ENCODE measurements around the gene C1QL1. TPM values are rescaled to one million over a fixed set of nuclear protein-coding genes. Genes with fewer than 3 reads are reported as not detected.

C1QL1 gene
- total and polyA plus RNA-seq, 2 of the 13 experiments (the other 11 are each of a cell fraction or from before 2014, with no cell fraction given) = 0.11 TPM

DNA sequence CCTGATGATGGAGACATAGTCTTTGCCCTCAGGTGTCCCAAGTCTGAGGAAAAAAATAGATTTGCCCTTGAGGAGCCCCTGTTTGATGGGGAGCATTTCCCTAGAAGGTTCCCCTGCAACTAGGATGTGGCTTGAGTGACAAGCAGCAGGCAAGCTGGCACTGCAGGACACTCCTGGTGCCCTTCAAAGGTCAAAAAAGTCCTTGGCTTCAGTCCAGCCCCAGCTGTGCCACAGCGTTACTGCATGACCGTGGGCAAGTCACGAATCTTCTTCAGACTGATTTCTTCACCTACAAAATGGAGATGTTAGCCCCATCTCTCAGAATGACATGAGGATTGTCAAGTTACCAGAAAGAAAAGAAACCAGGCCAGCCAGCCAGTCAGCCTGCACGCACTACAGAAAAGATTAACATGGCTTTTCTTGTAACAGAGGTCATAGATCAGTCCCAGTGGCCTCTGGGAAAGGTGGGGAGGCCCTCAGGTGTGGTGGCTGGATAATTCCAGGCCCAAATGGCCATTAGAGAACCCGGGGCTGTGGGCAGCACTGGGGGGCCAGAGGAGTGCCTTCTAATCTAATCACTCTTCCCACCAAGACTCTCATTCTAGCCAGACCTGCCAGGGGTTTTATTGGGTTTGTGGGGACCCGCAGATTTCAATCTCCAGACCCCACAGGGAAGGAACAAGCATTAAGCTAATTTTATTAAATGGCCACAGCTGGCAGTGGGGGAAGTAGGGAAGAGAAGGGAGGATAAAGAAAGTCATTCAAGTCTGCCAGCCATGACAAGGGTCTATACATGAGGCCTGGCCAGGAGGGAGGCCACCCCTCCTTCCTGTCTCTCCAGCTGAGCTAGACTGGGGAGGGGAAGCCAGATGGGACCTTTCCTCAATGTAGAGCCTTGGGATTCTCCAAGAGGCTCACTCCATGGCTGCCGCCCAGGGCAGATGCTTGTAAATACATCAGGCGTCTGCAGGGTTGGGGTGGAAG, 10.8 kb downstream of the C1QL1 start (continued):
- TF ChIP-seq, protein P1, sequence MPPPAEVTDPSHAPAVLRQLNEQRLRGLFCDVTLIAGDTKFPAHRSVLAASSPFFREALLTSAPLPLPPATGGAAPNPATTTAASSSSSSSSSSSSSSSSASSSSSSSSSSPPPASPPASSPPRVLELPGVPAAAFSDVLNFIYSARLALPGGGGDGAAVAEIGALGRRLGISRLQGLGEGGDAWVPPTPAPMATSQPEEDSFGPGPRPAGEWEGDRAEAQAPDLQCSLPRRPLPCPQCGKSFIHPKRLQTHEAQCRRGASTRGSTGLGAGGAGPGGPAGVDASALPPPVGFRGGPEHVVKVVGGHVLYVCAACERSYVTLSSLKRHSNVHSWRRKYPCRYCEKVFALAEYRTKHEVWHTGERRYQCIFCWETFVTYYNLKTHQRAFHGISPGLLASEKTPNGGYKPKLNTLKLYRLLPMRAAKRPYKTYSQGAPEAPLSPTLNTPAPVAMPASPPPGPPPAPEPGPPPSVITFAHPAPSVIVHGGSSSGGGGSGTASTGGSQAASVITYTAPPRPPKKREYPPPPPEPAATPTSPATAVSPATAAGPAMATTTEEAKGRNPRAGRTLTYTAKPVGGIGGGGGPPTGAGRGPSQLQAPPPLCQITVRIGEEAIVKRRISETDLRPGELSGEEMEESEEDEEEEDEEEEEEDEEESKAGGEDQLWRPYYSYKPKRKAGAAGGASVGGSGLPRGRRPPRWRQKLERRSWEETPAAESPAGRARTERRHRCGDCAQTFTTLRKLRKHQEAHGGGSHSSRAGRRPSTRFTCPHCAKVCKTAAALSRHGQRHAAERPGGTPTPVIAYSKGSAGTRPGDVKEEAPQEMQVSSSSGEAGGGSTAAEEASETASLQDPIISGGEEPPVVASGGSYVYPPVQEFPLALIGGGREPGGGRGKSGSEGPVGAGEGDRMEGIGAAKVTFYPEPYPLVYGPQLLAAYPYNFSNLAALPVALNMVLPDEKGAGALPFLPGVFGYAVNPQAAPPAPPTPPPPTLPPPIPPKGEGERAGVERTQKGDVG (CRISPR knock-in tag; IDR thresholded peaks at IDR 0.05; ENCODE audit: borderline replicate concordance) = no peak
- TF ChIP-seq ZNF550 (CRISPR knock-in tag; IDR thresholded peaks at IDR 0.05; ENCODE audit: borderline replicate concordance) = no peak
- peak; percentile 42; the same call in 1 of the 2 replicates for TF ChIP-seq SAP130 (CRISPR knock-in tag; IDR thresholded peaks at IDR 0.05; ENCODE audit: low read depth)
- no peak for TF ChIP-seq FOXP4 (CRISPR knock-in tag; IDR thresholded peaks at IDR 0.05)
- peak; percentile 17; the same call in 1 of the 2 replicates for TF ChIP-seq ZNF501 (CRISPR knock-in tag; IDR thresholded peaks at IDR 0.05)
- TF ChIP-seq ZKSCAN5 (CRISPR knock-in tag; IDR thresholded peaks at IDR 0.05) = no peak
- no peak for TF ChIP-seq MXD4 (CRISPR knock-in tag; IDR thresholded peaks at IDR 0.05)
- no peak for TF ChIP-seq MED8 (CRISPR knock-in tag; IDR thresholded peaks at IDR 0.05; ENCODE audit: insufficient replicate concordance)
- TF ChIP-seq TMF1 (CRISPR knock-in tag; IDR thresholded peaks at IDR 0.05; ENCODE audit: low read depth) = no peak
- TF ChIP-seq BCL6 (CRISPR knock-in tag; IDR thresholded peaks at IDR 0.05) = 0 out of 2 replicates have a peak, but pooled peaks have one; percentile 14
- TF ChIP-seq SP140L (CRISPR knock-in tag; IDR thresholded peaks at IDR 0.05; ENCODE audit: borderline replicate concordance) = no peak
- TF ChIP-seq, protein P2, sequence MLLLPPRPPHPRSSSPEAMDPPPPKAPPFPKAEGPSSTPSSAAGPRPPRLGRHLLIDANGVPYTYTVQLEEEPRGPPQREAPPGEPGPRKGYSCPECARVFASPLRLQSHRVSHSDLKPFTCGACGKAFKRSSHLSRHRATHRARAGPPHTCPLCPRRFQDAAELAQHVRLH (CRISPR knock-in tag; IDR thresholded peaks at IDR 0.05; ENCODE audit: borderline replicate concordance, low read depth) = no peak; the same call in 1 of the 2 replicates
- TF ChIP-seq, protein P3, sequence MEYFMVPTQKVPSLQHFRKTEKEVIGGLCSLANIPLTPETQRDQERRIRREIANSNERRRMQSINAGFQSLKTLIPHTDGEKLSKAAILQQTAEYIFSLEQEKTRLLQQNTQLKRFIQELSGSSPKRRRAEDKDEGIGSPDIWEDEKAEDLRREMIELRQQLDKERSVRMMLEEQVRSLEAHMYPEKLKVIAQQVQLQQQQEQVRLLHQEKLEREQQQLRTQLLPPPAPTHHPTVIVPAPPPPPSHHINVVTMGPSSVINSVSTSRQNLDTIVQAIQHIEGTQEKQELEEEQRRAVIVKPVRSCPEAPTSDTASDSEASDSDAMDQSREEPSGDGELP (IDR thresholded peaks at IDR 0.05; ENCODE audit: borderline replicate concordance, low read depth) = peak; percentile 20; the same call in 1 of the 2 replicates
- TF ChIP-seq CENPX (CRISPR knock-in tag; IDR thresholded peaks at IDR 0.05) = no peak
- peak; percentile 64; the same call in 1 of the 2 replicates for TF ChIP-seq PHF21A (CRISPR knock-in tag; IDR thresholded peaks at IDR 0.05)
- peak; percentile 16; the same call in 1 of the 2 replicates for TF ChIP-seq TBX2 (CRISPR knock-in tag; IDR thresholded peaks at IDR 0.05; ENCODE audit: borderline replicate concordance)
- TF ChIP-seq, protein P4, sequence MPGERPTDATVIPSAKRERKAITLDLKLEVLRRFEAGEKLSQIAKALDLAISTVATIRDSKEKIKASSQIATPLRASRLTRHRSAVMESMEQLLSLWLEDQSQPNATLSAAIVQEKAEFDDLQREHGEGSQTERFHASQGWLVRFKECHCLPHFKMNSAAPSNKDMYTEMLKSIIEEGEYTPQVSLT (CRISPR knock-in tag; IDR thresholded peaks at IDR 0.05; ENCODE audit: borderline replicate concordance, low read depth) = no peak
- TF ChIP-seq FLYWCH1 (CRISPR knock-in tag; IDR thresholded peaks at IDR 0.05) = 0 out of 2 replicates have a peak, but pooled peaks have one; percentile 27
- TF ChIP-seq ATF7-NPFF (CRISPR knock-in tag; IDR thresholded peaks at IDR 0.05; ENCODE audit: low read depth) = peak; percentile 38; the same call in 1 of the 2 replicates
- 0 out of 2 replicates have a peak, but pooled peaks have one; percentile 21 for TF ChIP-seq RCOR2 (CRISPR knock-in tag; IDR thresholded peaks at IDR 0.05)
- TF ChIP-seq TCF7 (IDR thresholded peaks at IDR 0.05; ENCODE audit: low read depth) = no peak

Data from HepG2 (cell line).